ENCODE results near the gene ZNF256.

GRCh38 chr19:57949702-57950101, 2.2 kb upstream of the ZNF256 start:
- no peak for TF ChIP-seq CTCF (conservative IDR thresholded peaks at IDR 0.05; ENCODE audit: low read depth, low read length)
- TF ChIP-seq EZH2 (IDR thresholded peaks at IDR 0.05; ENCODE audit: borderline replicate concordance, low read depth, low read length, poor library complexity, severe bottlenecking) = no peak

Measured in A673 (cell line).